NCI-H1105 (cell line): Measurements from ENCODE around the gene SPOCK1.
"Not testable (repeated sequence)": the region's sequence is repeated elsewhere in the genome, so short reads cannot be mapped to it uniquely, and the experiment has no call there.

Experiments used
- DNase-seq: peaks from one replicate; lab custom pipeline; 2025; lab: John Stamatoyannopoulos, UW

SPOCK1 gene

GRCh38 chr5:137498736-137499505, at the start of gene SPOCK1:
SPOCK1 (minus strand) TSS chr5:137499326.
- DNase-seq, result peak; percentile 65

GRCh38 chr5:137545956-137546355, 46.8 kb upstream of the SPOCK1 start:
- DNase-seq, result no peak

- not testable (repeated sequence) for DNase-seq
These were observed 36.3 kb upstream of the SPOCK1 start for GRCh38 chr5:137535449-137535848.

GRCh38 chr5:137533963-137534362, 34.8 kb upstream of the SPOCK1 start:
- DNase-seq, result no peak

- DNase-seq, result no peak
These were observed 32.1 kb upstream of the SPOCK1 start for GRCh38 chr5:137531266-137531665.

- no peak for DNase-seq
These were observed 22.1 kb upstream of the SPOCK1 start for GRCh38 chr5:137521246-137521645.

GRCh38 chr5:137516961-137517360, 17.8 kb upstream of the SPOCK1 start:
- no peak for DNase-seq

GRCh38 chr5:137516251-137516797, 17.2 kb upstream of the SPOCK1 start:
- DNase-seq, result no peak

- no peak for DNase-seq
These were observed 16.1 kb upstream of the SPOCK1 start for GRCh38 chr5:137515238-137515637.

GRCh38 chr5:137510671-137511070, 11.5 kb upstream of the SPOCK1 start:
- no peak for DNase-seq

GRCh38 chr5:137507150-137507549, 8.0 kb upstream of the SPOCK1 start:
- no peak for DNase-seq

- no peak for DNase-seq
These were observed 7.2 kb upstream of the SPOCK1 start for GRCh38 chr5:137506296-137506695.

- no peak for DNase-seq
These were observed 5.8 kb upstream of the SPOCK1 start for GRCh38 chr5:137504916-137505315.

- no peak for DNase-seq
These were observed 4.3 kb upstream of the SPOCK1 start for GRCh38 chr5:137503456-137503855.

GRCh38 chr5:137502632-137503031, 3.5 kb upstream of the SPOCK1 start:
- no peak for DNase-seq

GRCh38 chr5:137501846-137502406, 2.8 kb upstream of the SPOCK1 start:
- no peak for DNase-seq

GRCh38 chr5:137501226-137501625, 2.1 kb upstream of the SPOCK1 start:
- DNase-seq, result no peak

- DNase-seq, result no peak
These were observed 1.6 kb upstream of the SPOCK1 start for GRCh38 chr5:137500615-137501225.

- not testable (repeated sequence) for DNase-seq
These were observed 351 bp upstream of the SPOCK1 start for GRCh38 chr5:137499506-137499847.

GRCh38 chr5:137498301-137498735, 808 bp downstream of the SPOCK1 start:
- no peak for DNase-seq

GRCh38 chr5:137497396-137498290, 1.5 kb downstream of the SPOCK1 start:
- no peak for DNase-seq

GRCh38 chr5:137496919-137497318, 2.2 kb downstream of the SPOCK1 start:
- DNase-seq, result no peak
